ENCODE measurements around the gene OR52H1.
"Not testable (repeated sequence)": the region's sequence is repeated elsewhere in the genome, so short reads cannot be mapped to it uniquely, and the experiment has no call there.

The OR52H1 gene

GRCh38 chr11:5548440-5548839 lies at the start of gene OR52H1:
TSS of gene OR52H1 (minus strand) at chr11:5548540. CDS start at chr11:5545505, 3,035 bp downstream.
- H3K27ac ChIP-seq, result no peak within 1 kb of the TSS
- TF ChIP-seq, protein P1, sequence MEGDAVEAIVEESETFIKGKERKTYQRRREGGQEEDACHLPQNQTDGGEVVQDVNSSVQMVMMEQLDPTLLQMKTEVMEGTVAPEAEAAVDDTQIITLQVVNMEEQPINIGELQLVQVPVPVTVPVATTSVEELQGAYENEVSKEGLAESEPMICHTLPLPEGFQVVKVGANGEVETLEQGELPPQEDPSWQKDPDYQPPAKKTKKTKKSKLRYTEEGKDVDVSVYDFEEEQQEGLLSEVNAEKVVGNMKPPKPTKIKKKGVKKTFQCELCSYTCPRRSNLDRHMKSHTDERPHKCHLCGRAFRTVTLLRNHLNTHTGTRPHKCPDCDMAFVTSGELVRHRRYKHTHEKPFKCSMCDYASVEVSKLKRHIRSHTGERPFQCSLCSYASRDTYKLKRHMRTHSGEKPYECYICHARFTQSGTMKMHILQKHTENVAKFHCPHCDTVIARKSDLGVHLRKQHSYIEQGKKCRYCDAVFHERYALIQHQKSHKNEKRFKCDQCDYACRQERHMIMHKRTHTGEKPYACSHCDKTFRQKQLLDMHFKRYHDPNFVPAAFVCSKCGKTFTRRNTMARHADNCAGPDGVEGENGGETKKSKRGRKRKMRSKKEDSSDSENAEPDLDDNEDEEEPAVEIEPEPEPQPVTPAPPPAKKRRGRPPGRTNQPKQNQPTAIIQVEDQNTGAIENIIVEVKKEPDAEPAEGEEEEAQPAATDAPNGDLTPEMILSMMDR (conservative IDR thresholded peaks at IDR 0.05), result no peak

- no peak overlapping the region for H3K27ac ChIP-seq
- TF ChIP-seq, protein P1 (conservative IDR thresholded peaks at IDR 0.05), result no peak
Measured at GRCh38 chr11:5597953-5598352, 49.6 kb upstream of the OR52H1 start.

DNA sequence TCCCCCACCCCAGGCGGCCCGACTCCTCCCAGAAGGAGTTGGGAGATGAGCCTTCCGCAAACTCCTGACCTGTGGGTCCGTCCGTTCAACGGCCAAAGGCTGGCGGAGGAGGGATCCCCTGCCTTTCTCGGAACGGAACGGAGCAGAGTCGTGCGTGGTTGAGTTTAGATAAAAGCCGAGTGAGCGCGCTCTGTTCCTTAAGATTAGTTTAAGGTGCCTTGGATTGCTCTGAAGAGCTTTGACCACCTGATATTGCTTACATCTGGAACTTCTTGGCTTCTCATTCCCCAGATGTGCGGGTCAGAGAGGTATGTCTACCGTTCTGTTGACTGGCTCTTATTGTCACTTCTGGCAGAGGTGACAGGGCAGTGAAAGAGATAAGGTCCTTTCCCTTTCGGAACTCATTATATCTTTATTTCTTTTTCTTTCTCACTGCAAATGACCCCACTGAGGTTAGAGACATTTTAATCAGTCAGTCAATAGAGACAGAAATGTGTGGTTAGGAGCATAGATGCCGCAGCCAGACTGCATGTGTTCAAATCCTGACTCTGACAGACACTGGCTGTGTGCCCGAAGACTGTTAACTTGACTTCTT lies 48.4 kb upstream of the OR52H1 start, which contains the start of gene TRIM6:
TRIM6 (plus strand) TSS at position 31 of the 595 bp plus-strand sequence; CDS start at position 292, 261 bp downstream.
- TF ChIP-seq, protein P1 (conservative IDR thresholded peaks at IDR 0.05), result no peak
- H3K27ac ChIP-seq, result no peak within 1 kb of the TSS

DNA sequence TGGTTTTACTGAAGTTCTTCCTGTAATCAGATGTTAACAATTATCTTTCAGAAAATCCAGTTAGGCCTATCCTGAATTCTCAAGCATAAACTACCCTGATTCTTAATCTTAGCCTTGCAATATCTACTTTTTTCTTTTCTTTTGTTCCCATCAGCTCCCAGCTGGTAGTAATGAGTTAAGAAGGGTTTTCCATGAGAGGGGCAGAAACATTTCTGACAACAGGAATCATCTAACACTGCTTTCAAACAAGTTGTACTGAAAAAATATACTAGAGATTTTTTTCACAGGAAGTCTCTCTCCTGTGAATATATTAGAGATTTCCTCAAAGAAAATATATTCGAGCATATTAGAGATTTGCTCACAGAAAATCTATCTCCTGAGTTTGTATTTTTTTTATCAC lies 44.8 kb upstream of the OR52H1 start:
- TF ChIP-seq, protein P1 (conservative IDR thresholded peaks at IDR 0.05), result no peak
- no peak overlapping the region for H3K27ac ChIP-seq

DNA sequence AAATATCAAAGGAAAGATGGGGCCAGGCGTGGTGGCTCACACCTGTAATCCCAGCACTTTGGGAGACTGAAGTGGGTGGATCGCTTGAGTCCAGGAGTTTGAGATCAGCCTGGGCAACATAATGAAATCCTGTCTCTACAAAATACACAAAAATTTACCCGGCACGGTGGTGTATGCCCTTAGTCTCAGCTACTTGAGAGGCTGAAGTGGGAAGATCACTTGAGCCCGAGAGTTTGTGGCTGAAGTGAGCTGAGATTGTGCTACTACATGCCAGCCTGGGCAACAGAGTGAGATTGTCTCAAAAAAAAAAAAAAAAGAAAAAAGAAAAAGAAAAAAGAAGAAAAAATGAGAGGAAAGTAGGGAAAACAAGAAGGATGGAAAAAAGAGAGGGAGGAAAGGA lies 44.3 kb upstream of the OR52H1 start:
- TF ChIP-seq, protein P1 (conservative IDR thresholded peaks at IDR 0.05), result no peak
- H3K27ac ChIP-seq, result no peak overlapping the region

- TF ChIP-seq, protein P1 (conservative IDR thresholded peaks at IDR 0.05), result no peak
- no peak overlapping the region for H3K27ac ChIP-seq
Measured at GRCh38 chr11:5591613-5592012, 43.3 kb upstream of the OR52H1 start.

DNA sequence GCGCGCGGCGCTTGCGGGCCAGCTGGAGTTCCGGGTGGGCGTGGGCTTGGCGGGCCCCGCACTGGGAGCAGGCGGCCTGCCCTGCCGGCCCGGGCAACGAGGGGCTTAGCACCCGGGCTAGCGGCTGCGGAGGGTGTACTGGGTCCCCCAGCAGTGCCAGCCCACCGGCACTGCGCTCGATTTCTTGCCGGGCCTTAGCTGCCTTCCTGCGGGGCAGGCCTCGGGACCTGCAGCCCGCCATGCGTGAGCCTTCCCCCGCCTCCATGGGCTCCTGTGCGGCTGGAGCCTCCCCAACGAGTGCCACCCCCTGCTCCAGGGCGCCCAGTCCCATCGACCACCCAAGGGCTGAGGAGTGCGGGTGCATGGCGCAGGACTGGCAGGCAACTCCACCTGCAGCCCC lies 41.6 kb upstream of the OR52H1 start:
- not testable (repeated sequence) for H3K27ac ChIP-seq

- not testable (repeated sequence) for H3K27ac ChIP-seq
Measured at GRCh38 chr11:5584458-5584857, 36.1 kb upstream of the OR52H1 start.

DNA sequence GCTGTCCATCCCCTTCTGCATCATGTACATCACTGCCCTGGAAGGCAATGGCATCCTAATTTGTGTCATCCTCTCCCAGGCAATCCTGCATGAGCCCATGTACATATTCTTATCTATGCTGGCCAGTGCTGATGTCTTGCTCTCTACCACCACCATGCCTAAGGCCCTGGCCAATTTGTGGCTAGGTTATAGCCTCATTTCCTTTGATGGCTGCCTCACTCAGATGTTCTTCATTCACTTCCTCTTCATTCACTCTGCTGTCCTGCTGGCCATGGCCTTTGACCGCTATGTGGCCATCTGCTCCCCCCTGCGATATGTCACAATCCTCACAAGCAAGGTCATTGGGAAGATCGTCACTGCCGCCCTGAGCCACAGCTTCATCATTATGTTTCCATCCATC lies 32.7 kb upstream of the OR52H1 start:
- TF ChIP-seq, protein P1 (conservative IDR thresholded peaks at IDR 0.05), result no peak
- H3K27ac ChIP-seq, result no peak overlapping the region

Measured in VCaP (cell line).